Neural cell (in vitro differentiated cells): Measurements from ENCODE around the gene ALDH1A1. TPM values are rescaled to one million over a fixed set of nuclear protein-coding genes. Genes with fewer than 3 reads are reported as not detected.

Experiments used
- H2AFZ ChIP-seq: fragments of 200-600, 300-800 bp; sonication (generic), shearing (Covaris generic); 2 replicates; pipeline ENCODE4 v1.6.0; 2014; ENCODE audit warnings: low read depth, mild to moderate bottlenecking, antibody characterized with exemption, low read length, moderate library complexity
- H3F3A ChIP-seq: fragments of 200-600 bp; shearing (Covaris generic); 2 replicates; pipeline ENCODE4 v1.6.1; 2016; ENCODE audit warnings: mild to moderate bottlenecking, moderate library complexity, mixed read lengths, antibody characterized with exemption, low read length; ENCODE audit not compliant: insufficient read depth, poor library complexity, severe bottlenecking
- H3K27ac ChIP-seq: fragments of 200-600, 300-800 bp; sonication (generic), shearing (Covaris generic); 2 replicates; pipeline ENCODE4 v1.5.1; 2014; ENCODE audit warnings: mild to moderate bottlenecking, low read length, moderate library complexity
- H3K27me3 ChIP-seq: fragments of 300-800, 200-600 bp; sonication (generic), shearing (Covaris generic); 2 replicates; pipeline ENCODE4 v1.6.0; 2014; ENCODE audit warnings: mild to moderate bottlenecking, low read depth, low read length, moderate library complexity; ENCODE audit not compliant: insufficient read depth
- H3K36me3 ChIP-seq: fragments of 300-800, 200-600 bp; sonication (generic), shearing (Covaris generic); 2 replicates; pipeline ENCODE4 v1.5.1; 2014; ENCODE audit warnings: mild to moderate bottlenecking, antibody characterized with exemption, low read length, moderate library complexity; ENCODE audit not compliant: insufficient read depth
- H3K4me2 ChIP-seq: fragments of 300-800, 200-600 bp; sonication (generic), shearing (Covaris generic); 2 replicates; pipeline ENCODE4 v1.6.0; 2014; ENCODE audit warnings: mild to moderate bottlenecking, low read length
- H3K4me3 ChIP-seq: fragments of 300-800, 200-600 bp; sonication (generic), shearing (Covaris generic); 2 replicates; pipeline ENCODE4 v1.5.1; 2014; ENCODE audit warnings: mild to moderate bottlenecking, low read length, moderate library complexity
- H3K79me2 ChIP-seq: fragments of 200-600 bp; shearing (Covaris generic); replicated peaks from 2 replicates; pipeline ENCODE4 v1.6.0; 2014; ENCODE audit warnings: mild to moderate bottlenecking, low read length, moderate library complexity; ENCODE audit not compliant: insufficient read depth
- H3K9ac ChIP-seq: fragments of 300-800, 200-600 bp; sonication (generic), shearing (Covaris generic); 2 replicates; pipeline ENCODE4 v1.6.1; 2016; ENCODE audit warnings: mild to moderate bottlenecking, low read length, mixed read lengths
- H3K9me2 ChIP-seq: fragments of 200-600 bp; shearing (Covaris generic); 2 replicates; pipeline ENCODE4 v1.6.1; 2016; ENCODE audit warnings: mild to moderate bottlenecking, low read length, mixed read lengths; ENCODE audit not compliant: insufficient read depth
- H3K9me3 ChIP-seq: fragments of 200-600, 300-800 bp; sonication (generic), shearing (Covaris generic); 2 replicates; pipeline ENCODE4 v1.6.1; 2016; ENCODE audit warnings: mild to moderate bottlenecking, mixed run types, low read length, moderate library complexity, mixed read lengths
- H4K20me1 ChIP-seq: fragments of 200-600 bp; shearing (Covaris generic); 2 replicates; pipeline ENCODE4 v1.6.1; 2016; ENCODE audit warnings: mild to moderate bottlenecking, mixed run types; ENCODE audit not compliant: insufficient read depth
- EP300 ChIP-seq: fragments of 450-650 bp; conservative IDR thresholded peaks from 2 replicates; pipeline ENCODE4 v1.6.1; 2014; ENCODE audit warnings: antibody characterized with exemption, mild to moderate bottlenecking, moderate library complexity; ENCODE audit not compliant: poor library complexity, severe bottlenecking
- EZH2 ChIP-seq: fragments of 200-600, 300-800 bp; shearing (Covaris generic), sonication (generic); IDR thresholded peaks from 2 replicates; pipeline ENCODE4 v1.6.1; 2014; ENCODE audit warnings: antibody characterized with exemption, low read length, borderline replicate concordance, mild to moderate bottlenecking; ENCODE audit not compliant: insufficient read depth, poor library complexity, severe bottlenecking
- MXI1 ChIP-seq: fragments of 450-650 bp; conservative IDR thresholded peaks from 2 replicates; pipeline ENCODE4 v1.6.1; 2014; ENCODE audit warnings: antibody characterized with exemption, mild to moderate bottlenecking; ENCODE audit not compliant: poor library complexity, severe bottlenecking
- POLR2AphosphoS5 ChIP-seq: IDR thresholded peaks from 2 replicates; pipeline ENCODE4 v1.6.1; 2012
- RAD21 ChIP-seq: fragments of 450-650 bp; conservative IDR thresholded peaks from 2 replicates; pipeline ENCODE4 v1.6.1; 2014; ENCODE audit warnings: antibody characterized with exemption, mild to moderate bottlenecking, moderate library complexity
- SMC3 ChIP-seq: fragments of 450-650 bp; conservative IDR thresholded peaks from 2 replicates; pipeline ENCODE4 v1.6.1; 2014; ENCODE audit warnings: antibody characterized with exemption, mild to moderate bottlenecking, moderate library complexity; ENCODE audit not compliant: poor library complexity
- TAF1 ChIP-seq: IDR thresholded peaks from 2 replicates; pipeline ENCODE4 v1.6.1; 2012; ENCODE audit warnings: low read depth
- polyA plus RNA-seq: library from polyadenylated mRNA; depleted of rRNA; stranded (reverse); fragments of >200 nt; gene quantifications from 2 replicates; pipeline ENCODE4 v1.2.3, GENCODE V29; 2014
- TF ChIP-seq, protein P1 (sequence below): IDR thresholded peaks from 2 replicates; pipeline ENCODE4 v1.6.1; 2012; ENCODE audit warnings: borderline replicate concordance
- TF ChIP-seq, protein P2 (sequence below): fragments of 450-650 bp; IDR thresholded peaks from 2 replicates; pipeline ENCODE4 v1.5.1; 2014; ENCODE audit warnings: antibody characterized with exemption, mild to moderate bottlenecking, moderate library complexity; ENCODE audit not compliant: poor library complexity, severe bottlenecking

ALDH1A1 gene
- polyA plus RNA-seq, 1 donor from 2014 or later, result not detected

GRCh38 chr9:72951520-72952380 lies 1.1 kb downstream of the ALDH1A1 start:
- H3K27ac ChIP-seq, result no peak overlapping the region
- H3K9me2 ChIP-seq, result no peaks in the 10 kb centered on the region
- H3K4me3 ChIP-seq, result no peak overlapping the region
- H3K9ac ChIP-seq, result no peak overlapping the region
- no peaks in the 10 kb centered on the region for H3K79me2 ChIP-seq
- no peaks in the 10 kb centered on the region for H3K36me3 ChIP-seq
- H4K20me1 ChIP-seq, result no peaks in the 10 kb centered on the region
- H3K9me3 ChIP-seq, result no peaks in the 10 kb centered on the region
- TF ChIP-seq MXI1 (no peak), SMC3 (no peak), EZH2 (no peak), RAD21 (no peak), EP300 (no peak)
- no peak overlapping the region for H2AFZ ChIP-seq
- no peaks in the 10 kb centered on the region for H3F3A ChIP-seq
- H3K27me3 ChIP-seq, result no peaks in the 10 kb centered on the region
- H3K4me2 ChIP-seq, result no peak overlapping the region

GRCh38 chr9:72950875-72951442 lies 1.9 kb downstream of the ALDH1A1 start:
- Histone ChIP-seq H2AFZ (no peak overlapping the region), H3K9me2 (no peaks in the 10 kb centered on the region), H3K27me3 (no peaks in the 10 kb centered on the region), H3K4me2 (no peak overlapping the region), H3K9ac (no peak overlapping the region), H3F3A (no peaks in the 10 kb centered on the region), H3K4me3 (no peak overlapping the region), H3K27ac (no peak overlapping the region), H3K9me3 (no peaks in the 10 kb centered on the region), H3K36me3 (no peaks in the 10 kb centered on the region), H4K20me1 (no peaks in the 10 kb centered on the region), H3K79me2 (no peaks in the 10 kb centered on the region)
- no peak for TF ChIP-seq POLR2AphosphoS5
- TF ChIP-seq EZH2, result no peak
- no peak for TF ChIP-seq SMC3
- TF ChIP-seq, protein P1, sequence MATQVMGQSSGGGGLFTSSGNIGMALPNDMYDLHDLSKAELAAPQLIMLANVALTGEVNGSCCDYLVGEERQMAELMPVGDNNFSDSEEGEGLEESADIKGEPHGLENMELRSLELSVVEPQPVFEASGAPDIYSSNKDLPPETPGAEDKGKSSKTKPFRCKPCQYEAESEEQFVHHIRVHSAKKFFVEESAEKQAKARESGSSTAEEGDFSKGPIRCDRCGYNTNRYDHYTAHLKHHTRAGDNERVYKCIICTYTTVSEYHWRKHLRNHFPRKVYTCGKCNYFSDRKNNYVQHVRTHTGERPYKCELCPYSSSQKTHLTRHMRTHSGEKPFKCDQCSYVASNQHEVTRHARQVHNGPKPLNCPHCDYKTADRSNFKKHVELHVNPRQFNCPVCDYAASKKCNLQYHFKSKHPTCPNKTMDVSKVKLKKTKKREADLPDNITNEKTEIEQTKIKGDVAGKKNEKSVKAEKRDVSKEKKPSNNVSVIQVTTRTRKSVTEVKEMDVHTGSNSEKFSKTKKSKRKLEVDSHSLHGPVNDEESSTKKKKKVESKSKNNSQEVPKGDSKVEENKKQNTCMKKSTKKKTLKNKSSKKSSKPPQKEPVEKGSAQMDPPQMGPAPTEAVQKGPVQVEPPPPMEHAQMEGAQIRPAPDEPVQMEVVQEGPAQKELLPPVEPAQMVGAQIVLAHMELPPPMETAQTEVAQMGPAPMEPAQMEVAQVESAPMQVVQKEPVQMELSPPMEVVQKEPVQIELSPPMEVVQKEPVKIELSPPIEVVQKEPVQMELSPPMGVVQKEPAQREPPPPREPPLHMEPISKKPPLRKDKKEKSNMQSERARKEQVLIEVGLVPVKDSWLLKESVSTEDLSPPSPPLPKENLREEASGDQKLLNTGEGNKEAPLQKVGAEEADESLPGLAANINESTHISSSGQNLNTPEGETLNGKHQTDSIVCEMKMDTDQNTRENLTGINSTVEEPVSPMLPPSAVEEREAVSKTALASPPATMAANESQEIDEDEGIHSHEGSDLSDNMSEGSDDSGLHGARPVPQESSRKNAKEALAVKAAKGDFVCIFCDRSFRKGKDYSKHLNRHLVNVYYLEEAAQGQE, result no peak
- no peak for TF ChIP-seq MXI1
- TF ChIP-seq TAF1, result no peak
- no peak for TF ChIP-seq RAD21
- TF ChIP-seq, protein P2, sequence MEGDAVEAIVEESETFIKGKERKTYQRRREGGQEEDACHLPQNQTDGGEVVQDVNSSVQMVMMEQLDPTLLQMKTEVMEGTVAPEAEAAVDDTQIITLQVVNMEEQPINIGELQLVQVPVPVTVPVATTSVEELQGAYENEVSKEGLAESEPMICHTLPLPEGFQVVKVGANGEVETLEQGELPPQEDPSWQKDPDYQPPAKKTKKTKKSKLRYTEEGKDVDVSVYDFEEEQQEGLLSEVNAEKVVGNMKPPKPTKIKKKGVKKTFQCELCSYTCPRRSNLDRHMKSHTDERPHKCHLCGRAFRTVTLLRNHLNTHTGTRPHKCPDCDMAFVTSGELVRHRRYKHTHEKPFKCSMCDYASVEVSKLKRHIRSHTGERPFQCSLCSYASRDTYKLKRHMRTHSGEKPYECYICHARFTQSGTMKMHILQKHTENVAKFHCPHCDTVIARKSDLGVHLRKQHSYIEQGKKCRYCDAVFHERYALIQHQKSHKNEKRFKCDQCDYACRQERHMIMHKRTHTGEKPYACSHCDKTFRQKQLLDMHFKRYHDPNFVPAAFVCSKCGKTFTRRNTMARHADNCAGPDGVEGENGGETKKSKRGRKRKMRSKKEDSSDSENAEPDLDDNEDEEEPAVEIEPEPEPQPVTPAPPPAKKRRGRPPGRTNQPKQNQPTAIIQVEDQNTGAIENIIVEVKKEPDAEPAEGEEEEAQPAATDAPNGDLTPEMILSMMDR, result no peak
- TF ChIP-seq EP300, result no peak
